Glutamatergic neuron (in vitro differentiated cells): ENCODE data around the gene ID3. TPM values are rescaled to one million over a fixed set of nuclear protein-coding genes. Genes with fewer than 3 reads are reported as not detected.

Experiments
- DNase-seq: peaks from one replicate; pipeline ENCODE4 v3.0.0; 2022
- H3K27ac Mint-ChIP-seq: one replicate; pipeline ENCODE4 v1.8.0; 2020; ENCODE audit warnings: mild to moderate bottlenecking, mixed read lengths, inconsistent platforms; ENCODE audit not compliant: unreplicated experiment
- H3K27me3 Mint-ChIP-seq: one replicate; pipeline ENCODE4 v1.8.0; 2020; ENCODE audit warnings: mild to moderate bottlenecking, moderate library complexity, mixed read lengths, inconsistent platforms; ENCODE audit not compliant: unreplicated experiment
- H3K36me3 Mint-ChIP-seq: one replicate; pipeline ENCODE4 v1.8.0; 2020; ENCODE audit warnings: mild to moderate bottlenecking, mixed read lengths, inconsistent platforms; ENCODE audit not compliant: unreplicated experiment
- H3K4me1 Mint-ChIP-seq: one replicate; pipeline ENCODE4 v1.8.0; 2020; ENCODE audit warnings: mild to moderate bottlenecking, low read depth, mixed read lengths, inconsistent platforms; ENCODE audit not compliant: unreplicated experiment
- H3K4me3 Mint-ChIP-seq: one replicate; pipeline ENCODE4 v1.8.0; 2020; ENCODE audit warnings: mild to moderate bottlenecking, mixed read lengths, inconsistent platforms; ENCODE audit not compliant: unreplicated experiment
- H3K9me3 Mint-ChIP-seq: one replicate; pipeline ENCODE4 v1.8.0; 2020; ENCODE audit warnings: mild to moderate bottlenecking, moderate library complexity, mixed read lengths, inconsistent platforms; ENCODE audit not compliant: unreplicated experiment
- CTCF ChIP-seq: fragments of 200-600 bp; sonication (generic); IDR thresholded peaks from one replicate; pipeline ENCODE4 v1.5.0; 2021; ENCODE audit not compliant: partially characterized antibody, unreplicated experiment
- total RNA-seq: library from RNA; stranded (reverse); fragmentation: NEBNext Ultra II Directional; extraction: Animal tissue kit (Norgen Biotek cat#: 25700); gene quantifications from one replicate; pipeline ENCODE4 v1.2.1, GENCODE V29; 2021; ENCODE audit not compliant: unreplicated experiment

Gene ID3
- total RNA-seq, 1 donor from 2014 or later = 10.9 TPM

GRCh38 chr1:23568608-23569383, 9.5 kb upstream of the ID3 start:
- DNase-seq = no peak
- Mint-ChIP-seq H3K4me3 (peak overlapping the region; percentile 94), H3K27ac (peak overlapping the region; percentile 89), H3K9me3 (peaks cover 2% of the 10 kb centered on the region), H3K36me3 (peaks cover 5% of the 10 kb centered on the region), H3K27me3 (peaks cover 11% of the 10 kb centered on the region), H3K4me1 (peaks cover 7% of the 10 kb centered on the region)
- TF ChIP-seq CTCF = no peak

GRCh38 chr1:23567996-23568607, 8.8 kb upstream of the ID3 start:
- TF ChIP-seq CTCF = no peak
- no peak for DNase-seq
- H3K27me3 Mint-ChIP-seq = peaks cover 11% of the 10 kb centered on the region
- peak overlapping the region; percentile 89 for H3K27ac Mint-ChIP-seq
- peak overlapping the region; percentile 94 for H3K4me3 Mint-ChIP-seq
- H3K36me3 Mint-ChIP-seq = peaks cover 5% of the 10 kb centered on the region
- H3K9me3 Mint-ChIP-seq = peaks cover 2% of the 10 kb centered on the region
- peaks cover 7% of the 10 kb centered on the region for H3K4me1 Mint-ChIP-seq

- TF ChIP-seq CTCF = no peak
- Mint-ChIP-seq H3K27me3 (peaks cover 11% of the 10 kb centered on the region), H3K4me1 (peaks cover 7% of the 10 kb centered on the region), H3K9me3 (peaks cover 2% of the 10 kb centered on the region), H3K4me3 (peak overlapping the region; percentile 71), H3K36me3 (peaks cover 5% of the 10 kb centered on the region), H3K27ac (no peak overlapping the region)
- DNase-seq = no peak
Observed at GRCh38 chr1:23567629-23567995, 8.3 kb upstream of the ID3 start.

- no peak for DNase-seq
- TF ChIP-seq CTCF = no peak
- Mint-ChIP-seq H3K4me1 (peaks cover 18% of the 10 kb centered on the region), H3K36me3 (peaks cover 5% of the 10 kb centered on the region), H3K27me3 (peaks cover 9% of the 10 kb centered on the region), H3K4me3 (peak overlapping the region; percentile 57), H3K9me3 (peaks cover 3% of the 10 kb centered on the region), H3K27ac (no peak overlapping the region)
Observed at GRCh38 chr1:23566304-23566703, 7.0 kb upstream of the ID3 start.

- H3K27ac Mint-ChIP-seq = no peak overlapping the region
- peaks cover 3% of the 10 kb centered on the region for H3K9me3 Mint-ChIP-seq
- H3K4me3 Mint-ChIP-seq = no peak overlapping the region
- DNase-seq = no peak
- no peak for TF ChIP-seq CTCF
- peaks cover 9% of the 10 kb centered on the region for H3K27me3 Mint-ChIP-seq
- peaks cover 19% of the 10 kb centered on the region for H3K4me1 Mint-ChIP-seq
- H3K36me3 Mint-ChIP-seq = peaks cover 5% of the 10 kb centered on the region
Observed at GRCh38 chr1:23565776-23566175, 6.5 kb upstream of the ID3 start.
